ENCODE data around the gene PRDM15. TPM values are rescaled to one million over a fixed set of nuclear protein-coding genes. Genes with fewer than 3 reads are reported as not detected.

Gene PRDM15
- total RNA-seq, 1 experiment from 2014 or later: 9.8 TPM

- Histone ChIP-seq H3K4me2 (ENCODE audit: low read length) (no peak overlapping the region), H3K79me2 (ENCODE audit: insufficient read depth, low read length) (peaks cover 4% of the 10 kb centered on the region; the same call in 1 of the 2 replicates), H3K36me3 (ENCODE audit: control insufficient read depth in 1 of 2, insufficient read depth in 2 of 2, low read length in 2 of 2) (no peaks in the 10 kb centered on the region; a peak in 1 of 4 replicates), H3K4me1 (ENCODE audit: control insufficient read depth in 1 of 2, insufficient read depth in 2 of 2, low read length in 2 of 2) (no peaks in the 10 kb centered on the region), H3K27ac (ENCODE audit: low read depth, low read length) (no peak overlapping the region), H2AFZ (ENCODE audit: low read depth, low read length, poor library complexity, severe bottlenecking) (no peak overlapping the region), H3K4me3 (replicated peaks in 1 of 2; ENCODE audit: low read depth in 1 of 2, low read length in 2 of 2) (no peak overlapping the region), H4K20me1 (ENCODE audit: insufficient read depth) (no peaks in the 10 kb centered on the region), H3K9ac (ENCODE audit: low read length) (no peak overlapping the region), H3K27me3 (ENCODE audit: insufficient read depth, low read length) (no peaks in the 10 kb centered on the region), H3K9me3 (ENCODE audit: control insufficient read depth in 1 of 2, insufficient read depth in 1 of 2, low read depth in 1 of 2, low read length in 2 of 2) (no peaks in the 10 kb centered on the region), H3K9me2 (ENCODE audit: insufficient read depth) (no peaks in the 10 kb centered on the region)
- DNase-seq (ENCODE audit: low read depth, low spot score) (no peak), ATAC-seq (no peak)
- TF ChIP-seq ZFX (IDR thresholded peaks at IDR 0.05) (no peak), YY1 (IDR thresholded peaks at IDR 0.05; ENCODE audit: extremely low read depth, insufficient replicate concordance, low read depth, low read length) (no peak)
- CTCF ChIA-PET: no interaction called here
- POLR2A ChIA-PET: no interaction called here
- RAD21 ChIA-PET (ENCODE audit: low non-redundant PET in 1 of 2, low total read pairs in 2 of 2, uncharacterized antibody in 2 of 2, unreplicated experiment in 2 of 2): no interaction called here
- BruUV-seq (replicated peaks): no TSS peak
- intact Hi-C loops (cut with micrococcal nuclease): no loop called here
Observed at GRCh38 chr21:41923186-41923585, 44.0 kb upstream of the PRDM15 start.

DNA sequence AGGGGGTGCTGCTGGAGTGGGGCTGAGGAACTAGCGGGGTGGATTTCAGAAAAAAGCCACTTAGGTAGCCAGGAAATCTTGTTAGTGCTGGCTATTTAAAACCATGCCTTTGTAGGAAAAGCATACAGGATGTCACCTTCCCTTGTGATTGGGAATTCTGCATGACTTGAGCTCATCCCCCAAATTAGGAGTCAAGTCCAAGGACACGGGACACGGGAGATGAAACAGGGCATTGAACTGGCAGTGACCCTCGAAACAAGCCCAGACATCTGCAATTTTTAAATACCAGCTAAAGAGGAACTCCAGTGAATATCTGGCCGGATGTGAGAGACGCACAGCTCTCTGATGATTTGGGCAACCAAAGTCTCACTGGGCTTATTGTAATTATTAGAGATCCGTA is 41.9 kb upstream of the PRDM15 start:
- Histone ChIP-seq H3K4me1 (ENCODE audit: control insufficient read depth in 1 of 2, insufficient read depth in 2 of 2, low read length in 2 of 2) (no peaks in the 10 kb centered on the region), H3K4me3 (replicated peaks in 1 of 2; ENCODE audit: low read depth in 1 of 2, low read length in 2 of 2) (no peak overlapping the region), H3K36me3 (ENCODE audit: control insufficient read depth in 1 of 2, insufficient read depth in 2 of 2, low read length in 2 of 2) (peaks cover 4 to 13% of the 10 kb centered on the region in 2 experiments; a peak in 3 of 4 replicates), H3K79me2 (ENCODE audit: insufficient read depth, low read length) (peaks cover 4% of the 10 kb centered on the region; the same call in 1 of the 2 replicates), H3K27ac (ENCODE audit: low read depth, low read length) (no peak overlapping the region), H2AFZ (ENCODE audit: low read depth, low read length, poor library complexity, severe bottlenecking) (no peak overlapping the region), H3K27me3 (ENCODE audit: insufficient read depth, low read length) (no peaks in the 10 kb centered on the region), H4K20me1 (ENCODE audit: insufficient read depth) (no peaks in the 10 kb centered on the region), H3K9me2 (ENCODE audit: insufficient read depth) (no peaks in the 10 kb centered on the region), H3K4me2 (ENCODE audit: low read length) (no peak overlapping the region), H3K9me3 (ENCODE audit: control insufficient read depth in 1 of 2, insufficient read depth in 1 of 2, low read depth in 1 of 2, low read length in 2 of 2) (no peaks in the 10 kb centered on the region), H3K9ac (ENCODE audit: low read length) (no peak overlapping the region)
- no TSS peak for BruUV-seq (replicated peaks)
- TF ChIP-seq ZFX (IDR thresholded peaks at IDR 0.05): no peak
- TF ChIP-seq SRF (IDR thresholded peaks at IDR 0.05; ENCODE audit: low read depth): no peak
- TF ChIP-seq, protein P1, sequence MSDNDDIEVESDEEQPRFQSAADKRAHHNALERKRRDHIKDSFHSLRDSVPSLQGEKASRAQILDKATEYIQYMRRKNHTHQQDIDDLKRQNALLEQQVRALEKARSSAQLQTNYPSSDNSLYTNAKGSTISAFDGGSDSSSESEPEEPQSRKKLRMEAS (IDR thresholded peaks at IDR 0.05): no peak
- TF ChIP-seq EZH2 (IDR thresholded peaks at IDR 0.05): no peak
- no peak for TF ChIP-seq POLR2AphosphoS5 (IDR thresholded peaks at IDR 0.05; ENCODE audit: low read depth, low read length)
- TF ChIP-seq, protein P2, sequence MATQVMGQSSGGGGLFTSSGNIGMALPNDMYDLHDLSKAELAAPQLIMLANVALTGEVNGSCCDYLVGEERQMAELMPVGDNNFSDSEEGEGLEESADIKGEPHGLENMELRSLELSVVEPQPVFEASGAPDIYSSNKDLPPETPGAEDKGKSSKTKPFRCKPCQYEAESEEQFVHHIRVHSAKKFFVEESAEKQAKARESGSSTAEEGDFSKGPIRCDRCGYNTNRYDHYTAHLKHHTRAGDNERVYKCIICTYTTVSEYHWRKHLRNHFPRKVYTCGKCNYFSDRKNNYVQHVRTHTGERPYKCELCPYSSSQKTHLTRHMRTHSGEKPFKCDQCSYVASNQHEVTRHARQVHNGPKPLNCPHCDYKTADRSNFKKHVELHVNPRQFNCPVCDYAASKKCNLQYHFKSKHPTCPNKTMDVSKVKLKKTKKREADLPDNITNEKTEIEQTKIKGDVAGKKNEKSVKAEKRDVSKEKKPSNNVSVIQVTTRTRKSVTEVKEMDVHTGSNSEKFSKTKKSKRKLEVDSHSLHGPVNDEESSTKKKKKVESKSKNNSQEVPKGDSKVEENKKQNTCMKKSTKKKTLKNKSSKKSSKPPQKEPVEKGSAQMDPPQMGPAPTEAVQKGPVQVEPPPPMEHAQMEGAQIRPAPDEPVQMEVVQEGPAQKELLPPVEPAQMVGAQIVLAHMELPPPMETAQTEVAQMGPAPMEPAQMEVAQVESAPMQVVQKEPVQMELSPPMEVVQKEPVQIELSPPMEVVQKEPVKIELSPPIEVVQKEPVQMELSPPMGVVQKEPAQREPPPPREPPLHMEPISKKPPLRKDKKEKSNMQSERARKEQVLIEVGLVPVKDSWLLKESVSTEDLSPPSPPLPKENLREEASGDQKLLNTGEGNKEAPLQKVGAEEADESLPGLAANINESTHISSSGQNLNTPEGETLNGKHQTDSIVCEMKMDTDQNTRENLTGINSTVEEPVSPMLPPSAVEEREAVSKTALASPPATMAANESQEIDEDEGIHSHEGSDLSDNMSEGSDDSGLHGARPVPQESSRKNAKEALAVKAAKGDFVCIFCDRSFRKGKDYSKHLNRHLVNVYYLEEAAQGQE (IDR thresholded peaks at IDR 0.05; ENCODE audit: low read depth): no peak
- TF ChIP-seq, protein P3, sequence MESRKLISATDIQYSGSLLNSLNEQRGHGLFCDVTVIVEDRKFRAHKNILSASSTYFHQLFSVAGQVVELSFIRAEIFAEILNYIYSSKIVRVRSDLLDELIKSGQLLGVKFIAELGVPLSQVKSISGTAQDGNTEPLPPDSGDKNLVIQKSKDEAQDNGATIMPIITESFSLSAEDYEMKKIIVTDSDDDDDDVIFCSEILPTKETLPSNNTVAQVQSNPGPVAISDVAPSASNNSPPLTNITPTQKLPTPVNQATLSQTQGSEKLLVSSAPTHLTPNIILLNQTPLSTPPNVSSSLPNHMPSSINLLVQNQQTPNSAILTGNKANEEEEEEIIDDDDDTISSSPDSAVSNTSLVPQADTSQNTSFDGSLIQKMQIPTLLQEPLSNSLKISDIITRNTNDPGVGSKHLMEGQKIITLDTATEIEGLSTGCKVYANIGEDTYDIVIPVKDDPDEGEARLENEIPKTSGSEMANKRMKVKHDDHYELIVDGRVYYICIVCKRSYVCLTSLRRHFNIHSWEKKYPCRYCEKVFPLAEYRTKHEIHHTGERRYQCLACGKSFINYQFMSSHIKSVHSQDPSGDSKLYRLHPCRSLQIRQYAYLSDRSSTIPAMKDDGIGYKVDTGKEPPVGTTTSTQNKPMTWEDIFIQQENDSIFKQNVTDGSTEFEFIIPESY (IDR thresholded peaks at IDR 0.05; ENCODE audit: extremely low read depth, insufficient replicate concordance, low read length): no peak
- no peak for TF ChIP-seq JUND (IDR thresholded peaks at IDR 0.05)
- no peak for TF ChIP-seq CTCF (IDR thresholded peaks at IDR 0.05 in 2 of 3, conservative IDR thresholded peaks at IDR 0.05 in 1 of 3; ENCODE audit: borderline replicate concordance in 1 of 3, insufficient read depth in 1 of 3, low read depth in 2 of 3, low read length in 2 of 3)
- ATAC-seq: no peak
- intact Hi-C loops (cut with micrococcal nuclease): no loop called here
- DNase-seq (ENCODE audit: low read depth, low spot score): no peak
- ChIA-PET CTCF (no interaction called here), POLR2A (no interaction called here), RAD21 (ENCODE audit: low non-redundant PET in 1 of 2, low total read pairs in 2 of 2, uncharacterized antibody in 2 of 2, unreplicated experiment in 2 of 2) (no interaction called here)
